GM23248 (cell line): ENCODE data around the gene PLEKHG4B.

Source experiments
- EZH2 ChIP-seq: fragments of 200-600 bp; sonication (generic); IDR thresholded peaks from 2 replicates; pipeline ENCODE4 v1.6.1; 2018; ENCODE audit warnings: antibody characterized with exemption, mild to moderate bottlenecking; ENCODE audit not compliant: insufficient read depth, poor library complexity, severe bottlenecking
- EZH2phosphoT487 ChIP-seq: fragments of 200-600 bp; sonication (generic); IDR thresholded peaks from 2 replicates; pipeline ENCODE4 v1.6.1; 2018; ENCODE audit warnings: antibody characterized with exemption, moderate library complexity, mild to moderate bottlenecking, low read depth; ENCODE audit not compliant: insufficient read depth

GRCh38 chr5:138936-139335, 47.0 kb downstream of the PLEKHG4B start:
- TF ChIP-seq EZH2phosphoT487 (no peak), EZH2 (no peak)
